GM19452 (cell line): ENCODE measurements around the gene FNDC10.

Experiments used
- ATAC-seq: cut with Tn5 transposase; IDR thresholded peaks from one replicate; pipeline ENCODE4 v1.9.1; 2021; ENCODE audit not compliant: unreplicated experiment

Gene FNDC10

GRCh38 chr1:1627829-1628753 lies 28.2 kb upstream of the FNDC10 start:
- no peak for ATAC-seq

- no peak for ATAC-seq
These were observed 27.4 kb upstream of the FNDC10 start for GRCh38 chr1:1627261-1627828.

- ATAC-seq: no peak
These were observed 26.5 kb upstream of the FNDC10 start for GRCh38 chr1:1626207-1627141.

GRCh38 chr1:1625824-1626206 lies 25.9 kb upstream of the FNDC10 start:
- no peak for ATAC-seq

GRCh38 chr1:1625404-1625775 lies 25.5 kb upstream of the FNDC10 start:
- no peak for ATAC-seq

GRCh38 chr1:1624443-1625403 lies 24.8 kb upstream of the FNDC10 start:
- ATAC-seq: no peak

GRCh38 chr1:1623631-1624442 lies 23.9 kb upstream of the FNDC10 start:
- no peak for ATAC-seq

- ATAC-seq: no peak
These were observed 23.3 kb upstream of the FNDC10 start for GRCh38 chr1:1623181-1623630.

- no peak for ATAC-seq
These were observed 22.8 kb upstream of the FNDC10 start for GRCh38 chr1:1622788-1623094.

- ATAC-seq: no peak
These were observed 22.3 kb upstream of the FNDC10 start for GRCh38 chr1:1622010-1622787.

- no peak for ATAC-seq
These were observed 21.5 kb upstream of the FNDC10 start for GRCh38 chr1:1621173-1622009.

GRCh38 chr1:1620433-1621139 lies 20.7 kb upstream of the FNDC10 start:
- no peak for ATAC-seq

GRCh38 chr1:1619917-1620361 lies 20.0 kb upstream of the FNDC10 start:
- no peak for ATAC-seq

GRCh38 chr1:1618396-1619068 lies 18.6 kb upstream of the FNDC10 start:
- ATAC-seq: no peak

- no peak for ATAC-seq
These were observed 18.0 kb upstream of the FNDC10 start for GRCh38 chr1:1617925-1618324.

GRCh38 chr1:1617516-1617915 lies 17.6 kb upstream of the FNDC10 start:
- no peak for ATAC-seq

GRCh38 chr1:1616838-1617237 lies 16.9 kb upstream of the FNDC10 start:
- ATAC-seq: no peak
